IMR-90 (cell line): ENCODE data around the gene ZNF280A. TPM values are rescaled to one million over a fixed set of nuclear protein-coding genes. Genes with fewer than 3 reads are reported as not detected.

Experiments
- polyA plus RNA-seq, 3 experiments: library from polyadenylated mRNA; depleted of rRNA; stranded (reverse); fragments of >200 nt; gene quantifications; 2 replicates each; pipeline ENCODE4 v1.2.3, GENCODE V29; 2012; ENCODE audit warnings: low replicate concordance in 1 of 3
- total RNA-seq: library from RNA; depleted of rRNA; stranded (reverse); fragments of >200 nt; gene quantifications from 2 replicates; pipeline ENCODE4 v1.2.3, GENCODE V29; 2012; rRNA removed

ZNF280A gene
- total and polyA plus RNA-seq, 2 of the 4 experiments (the other 2 are of a cell fraction), result not detected

Other genes with a start within 250 kb of the ZNF280A start
- 1.4 and 1.9 TPM in 2 replicates for gene ZNF280B, start 11.5 kb downstream of the ZNF280A start, total RNA-seq
- 0.65 and 0.76 TPM in 2 replicates for gene ZNF280B, start 11.5 kb downstream of the ZNF280A start, polyA plus RNA-seq (2012; rRNA removed)
- not detected in 2 replicates for gene PRAME, start 39.0 kb upstream of the ZNF280A start, total RNA-seq
- not detected in 2 replicates for gene PRAME, start 39.0 kb upstream of the ZNF280A start, polyA plus RNA-seq (2012; rRNA removed)
- not detected in 2 replicates for gene GGTLC2, start 124.3 kb upstream of the ZNF280A start, total RNA-seq
- gene GGTLC2, start 124.3 kb upstream of the ZNF280A start, polyA plus RNA-seq (2012; rRNA removed), result 0.09 TPM in 1 of 2 replicates, not detected in the other